GM12865 (cell line): ENCODE measurements around the gene VASH2.
"Not testable (repeated sequence)": the region's sequence is repeated elsewhere in the genome, so short reads cannot be mapped to it uniquely, and the experiment has no call there.

ENCODE experiments used
- DNase-seq: peaks from one replicate; pipeline ENCODE4 v3.0.0; 2010; ENCODE audit warnings: low read depth
- H3K4me3 ChIP-seq: 2 replicates; pipeline ENCODE4 v1.5.1; 2011; ENCODE audit warnings: mild to moderate bottlenecking, low read depth, low read length, control low read depth
- CTCF ChIP-seq: IDR thresholded peaks from 2 replicates; pipeline ENCODE4 v1.5.1; 2011; ENCODE audit warnings: low read length, control low read depth, low read depth, inconsistent platforms; ENCODE audit not compliant: insufficient read depth; ENCODE audit errors: missing control alignments

The VASH2 gene

DNA sequence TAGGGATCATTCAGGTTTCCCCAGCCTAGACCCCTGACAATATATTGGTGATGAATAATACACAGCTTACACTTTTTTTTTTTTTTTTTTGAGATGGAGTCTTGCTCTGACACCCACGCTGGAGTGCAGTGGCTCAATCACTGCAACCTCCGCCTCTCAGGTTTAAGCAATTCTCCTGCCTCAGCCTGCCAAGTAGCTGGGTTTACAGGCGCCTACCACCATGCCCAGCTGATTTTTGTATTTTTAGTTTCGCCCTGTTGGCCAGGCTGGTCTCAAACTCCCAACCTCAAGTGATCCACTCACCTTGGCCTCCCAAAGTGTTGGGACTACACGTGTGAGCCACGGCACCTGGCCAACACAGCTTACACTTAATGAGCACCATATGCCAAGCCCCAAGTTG lies 7.2 kb downstream of the VASH2 start:
- no peak for TF ChIP-seq CTCF
- H3K4me3 ChIP-seq = peak overlapping the region; percentile 63
- DNase-seq = no peak

GRCh38 chr1:212958175-212958574 lies 7.8 kb downstream of the VASH2 start:
- no peak for TF ChIP-seq CTCF
- peak overlapping the region; percentile 63 for H3K4me3 ChIP-seq
- peak; percentile 65 for DNase-seq

DNA sequence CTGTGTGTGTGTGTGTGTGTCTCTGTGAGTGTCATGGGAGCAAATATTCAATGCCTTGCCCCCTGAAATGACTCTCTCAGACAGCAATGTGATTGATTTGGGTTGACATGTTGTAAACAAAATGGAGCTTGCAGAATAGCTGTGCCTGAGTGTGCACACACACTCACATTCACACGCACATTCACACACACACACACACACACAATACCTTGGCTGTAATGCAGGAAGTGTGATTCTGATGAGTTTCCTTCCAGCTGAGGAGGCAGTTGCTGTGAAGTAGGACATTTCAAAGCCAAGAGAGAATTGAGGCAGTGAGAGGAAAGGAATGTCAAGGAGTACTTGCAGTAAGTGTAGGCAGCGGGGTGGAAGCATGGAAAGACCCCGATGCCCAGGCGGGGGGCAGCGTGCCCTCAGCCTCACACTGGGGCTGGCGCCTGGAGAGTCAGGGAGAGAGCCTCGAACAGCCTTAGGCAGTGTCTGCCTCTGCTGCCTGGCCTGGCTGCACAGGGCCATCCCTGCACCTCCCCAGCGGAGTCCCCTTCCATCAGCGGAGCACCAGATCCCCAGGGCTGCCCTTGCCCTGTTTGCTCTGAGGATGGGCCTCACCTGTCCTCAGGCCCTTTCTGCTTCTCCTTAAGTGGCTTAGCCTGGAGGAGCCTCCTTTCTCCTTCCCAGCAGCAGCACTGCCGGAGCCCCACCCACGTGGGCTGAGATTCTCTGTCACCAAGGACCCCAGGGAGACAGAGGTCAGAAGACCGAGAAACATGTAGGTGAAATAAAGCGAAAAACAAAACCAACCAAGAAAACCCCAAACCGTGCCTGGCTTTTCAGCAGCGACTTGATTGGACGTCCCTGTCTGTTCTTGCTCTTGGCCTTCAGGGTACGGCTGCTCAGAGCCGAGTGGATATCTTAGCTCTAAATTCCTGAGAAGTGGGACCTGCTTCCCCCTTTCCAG lies 9.2 kb downstream of the VASH2 start:
- peak; percentile 90 for DNase-seq
- no peak for TF ChIP-seq CTCF
- H3K4me3 ChIP-seq = peak overlapping the region; percentile 63

DNA sequence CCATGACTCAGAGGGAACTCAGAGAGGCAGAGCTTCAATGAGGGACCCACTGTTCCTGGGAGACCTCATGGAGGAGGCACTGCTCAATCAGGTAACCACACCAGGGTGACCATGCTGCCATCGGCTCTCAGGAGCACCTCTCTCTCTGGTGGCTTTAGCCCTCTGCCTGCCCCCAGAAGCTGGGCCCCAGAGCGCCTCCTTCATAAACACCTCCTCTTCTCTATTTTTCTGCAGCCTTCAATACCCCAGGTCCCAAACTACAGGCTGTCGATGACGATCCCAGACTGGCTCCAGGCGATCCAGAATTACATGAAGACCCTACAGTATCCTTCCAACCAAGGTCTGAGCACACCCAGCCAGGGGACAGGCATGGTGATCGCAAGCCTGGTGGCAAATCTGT lies 10.6 kb downstream of the VASH2 start:
- no peak for DNase-seq
- TF ChIP-seq CTCF = no peak
- no peak overlapping the region for H3K4me3 ChIP-seq

- no peak for TF ChIP-seq CTCF
Measured at GRCh38 chr1:212962509-212962908, 12.2 kb downstream of the VASH2 start.

GRCh38 chr1:212964102-212964501 lies 13.8 kb downstream of the VASH2 start:
- TF ChIP-seq CTCF = no peak
- DNase-seq = no peak
- H3K4me3 ChIP-seq = no peak overlapping the region

More at GRCh38 chr1:212962509-212962908, 12.2 kb downstream of the VASH2 start:
- DNase-seq = no peak
- H3K4me3 ChIP-seq = no peak overlapping the region

DNA sequence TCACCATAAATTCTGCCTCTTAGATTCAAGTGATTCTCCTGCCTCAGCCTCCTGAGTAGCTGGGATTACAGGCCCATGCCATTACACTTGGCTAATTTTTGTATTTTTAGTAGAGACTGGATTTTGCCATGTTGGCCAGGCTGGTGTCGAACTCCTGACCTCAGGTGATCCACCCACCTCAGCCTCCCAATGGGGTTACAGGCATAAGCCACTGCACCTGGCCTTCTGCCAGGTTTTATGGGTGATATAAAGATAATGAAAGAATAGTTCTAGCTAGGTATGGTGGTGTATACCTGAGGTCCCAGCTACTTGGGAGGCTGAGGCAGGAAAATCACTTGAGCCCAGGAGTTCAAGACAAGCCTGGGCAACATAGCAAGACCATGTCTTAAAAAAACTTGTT lies 14.7 kb downstream of the VASH2 start:
- not testable (repeated sequence) for H3K4me3 ChIP-seq, DNase-seq
